Measurements from ENCODE around the gene NISCH.

The NISCH gene

DNA sequence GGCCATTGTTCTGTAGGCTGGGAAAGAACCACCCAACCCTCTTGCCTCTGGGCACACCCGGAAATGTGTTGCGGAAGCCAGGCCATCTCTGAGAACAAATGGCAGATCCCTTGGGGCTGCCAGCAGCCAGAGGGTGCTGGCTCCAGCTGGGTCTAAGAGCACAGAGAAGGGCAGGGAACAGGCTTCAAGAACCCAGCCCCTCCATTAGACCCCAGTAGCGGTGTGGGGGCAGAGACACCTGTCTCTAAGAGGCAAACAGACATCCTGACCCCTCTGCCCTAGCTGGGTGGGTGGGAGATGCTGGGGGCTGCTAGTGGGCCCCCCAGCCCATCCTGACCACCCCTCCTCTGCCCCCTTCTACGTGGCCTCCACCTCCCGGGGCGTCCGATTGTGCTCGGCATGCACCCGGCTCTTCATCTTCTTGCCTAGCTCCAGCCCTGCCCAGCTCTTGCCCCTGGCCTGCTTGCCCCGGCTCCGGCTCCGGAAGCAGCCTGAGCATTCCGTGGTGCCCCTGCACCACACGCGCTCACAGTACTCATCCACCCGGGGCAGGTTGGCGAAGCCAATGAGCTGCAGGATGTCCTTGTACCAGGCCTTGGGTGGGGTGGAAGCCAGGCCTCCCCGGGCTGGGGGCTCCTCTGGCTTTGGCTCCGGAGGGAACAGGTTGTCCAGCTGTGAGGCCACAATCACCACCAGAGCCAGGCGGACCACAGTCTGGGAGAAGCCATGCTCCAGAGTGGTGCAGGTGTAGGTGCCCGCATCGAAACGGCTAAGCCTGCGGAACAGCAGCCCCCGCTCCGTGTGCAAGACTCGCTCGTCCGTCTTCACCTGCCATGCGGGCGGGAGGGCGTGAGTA, 19.9 kb upstream of the NISCH start:
- DNase-seq = no peak

DNA sequence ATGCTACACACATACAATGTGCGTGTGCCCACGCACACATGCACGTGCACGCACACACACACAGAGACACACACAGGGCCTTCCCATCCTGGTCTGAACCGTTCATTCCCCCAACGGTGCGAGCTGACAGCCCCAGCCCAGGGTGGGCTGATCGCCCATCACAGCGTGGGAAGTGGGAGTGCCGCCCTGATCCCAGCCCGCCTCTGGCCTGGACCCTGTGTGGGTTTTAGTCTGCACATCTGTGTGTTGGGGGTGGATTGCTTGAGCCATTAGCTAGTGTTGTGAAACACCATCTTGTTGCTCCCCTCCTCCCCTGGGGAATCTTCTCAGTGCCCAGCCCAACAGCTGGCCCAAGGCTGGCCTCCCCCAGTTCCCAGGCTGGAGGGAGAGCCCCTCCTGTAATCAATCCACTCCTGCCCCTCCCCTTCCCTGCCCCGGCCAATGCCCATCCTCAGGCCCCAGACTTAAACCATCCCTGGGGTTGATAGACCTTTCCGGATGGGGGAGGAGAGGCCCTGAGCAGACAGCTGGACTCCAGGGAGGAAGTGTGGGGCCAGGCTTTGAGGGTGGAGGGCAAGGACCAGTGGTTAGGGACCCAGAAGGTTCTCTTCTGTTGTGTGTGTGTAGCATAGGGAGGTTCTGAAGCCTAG, 18.8 kb upstream of the NISCH start:
- peak; percentile 46 for DNase-seq

DNA sequence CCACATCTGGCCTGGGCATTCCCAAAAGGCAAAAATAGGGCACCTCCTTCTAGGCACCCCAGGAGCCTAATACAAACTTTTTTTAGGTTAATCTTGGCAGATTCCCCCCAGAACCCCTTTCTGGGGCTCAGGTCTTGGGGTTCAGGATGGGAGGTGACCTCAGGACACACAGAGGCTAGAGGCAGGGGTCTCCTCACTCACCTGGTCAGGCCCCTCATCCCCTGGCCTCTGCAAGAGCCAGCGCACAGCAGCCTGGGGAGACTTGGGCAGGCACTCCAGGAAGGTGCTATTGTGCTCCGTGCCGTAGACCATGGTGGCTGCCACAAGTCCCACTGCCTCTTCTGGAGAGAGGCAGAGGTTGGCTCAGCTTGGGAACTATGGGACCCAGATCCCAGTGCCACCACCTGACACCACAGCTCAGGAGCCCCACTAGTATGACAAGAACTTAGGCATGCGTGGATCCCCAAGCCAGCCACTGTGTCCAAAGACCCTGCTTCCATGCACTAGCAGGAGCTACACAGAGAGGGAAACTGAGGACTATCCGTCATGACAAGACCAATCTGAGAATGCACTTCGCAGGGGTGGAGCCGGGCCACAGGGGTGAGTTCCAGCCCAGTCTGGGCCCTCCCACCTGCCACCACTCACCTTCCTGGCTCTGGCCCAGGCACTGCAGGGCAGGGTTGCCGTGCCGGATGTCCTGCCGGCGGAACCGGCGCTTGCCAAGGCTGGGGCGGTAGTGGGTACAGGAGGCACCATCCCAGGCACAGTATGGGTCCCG, 17.9 kb upstream of the NISCH start:
- DNase-seq = no peak

DNA sequence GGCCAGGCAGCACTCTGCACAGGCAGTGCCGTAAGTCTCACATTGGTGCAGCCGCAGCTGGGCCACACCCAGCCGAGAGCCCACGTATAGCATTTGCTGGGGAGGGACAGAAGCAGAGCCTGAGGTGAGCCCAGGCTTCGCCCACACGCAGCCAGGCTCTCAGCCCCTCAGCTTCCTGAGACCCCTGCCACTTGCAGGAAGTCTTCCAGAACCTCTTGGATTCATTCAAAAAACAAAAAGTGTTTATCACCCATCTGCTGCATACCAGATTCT, 17.4 kb upstream of the NISCH start:
- no peak for DNase-seq

DNA sequence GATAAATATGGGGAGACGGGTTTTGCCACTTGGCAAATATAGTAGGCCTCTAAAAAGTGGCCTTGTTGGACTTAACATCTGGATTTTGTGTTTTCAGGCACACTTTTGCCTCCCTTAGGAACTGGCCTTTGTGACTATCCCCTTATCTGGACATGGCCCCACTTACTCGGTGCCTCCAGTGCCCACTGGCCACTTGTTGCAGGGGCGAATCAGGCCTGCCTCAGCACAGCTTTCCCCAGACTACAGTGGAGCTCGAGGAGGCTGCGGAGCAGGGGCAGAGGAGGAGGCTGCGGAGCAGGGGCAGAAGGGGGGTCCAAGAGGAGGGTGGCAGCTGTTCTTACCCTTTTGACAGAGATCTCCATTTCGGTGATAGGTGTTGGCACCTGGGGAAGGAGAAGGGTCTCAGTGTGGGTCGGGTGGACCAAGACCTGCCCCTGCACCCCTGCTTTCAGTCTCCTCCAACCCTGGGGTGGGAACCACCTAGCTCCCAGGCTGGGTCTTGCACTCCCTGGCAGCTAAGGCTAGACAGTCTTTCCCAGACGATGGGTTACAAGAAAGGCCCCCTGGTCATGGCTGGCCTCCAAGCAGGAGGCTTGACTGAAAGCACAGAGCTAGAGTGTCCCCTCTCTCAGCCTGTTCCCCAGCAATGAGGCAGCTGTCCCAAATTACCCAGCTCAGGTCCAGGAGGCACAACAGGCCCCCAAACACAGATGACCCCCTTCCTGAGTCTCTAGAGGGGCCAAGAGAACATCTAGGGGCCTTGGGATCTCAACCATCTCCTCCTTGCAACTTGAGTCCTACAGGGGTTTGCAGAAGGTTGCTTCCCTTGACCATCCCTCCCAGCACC, 16.6 kb upstream of the NISCH start:
- no peak for DNase-seq

DNA sequence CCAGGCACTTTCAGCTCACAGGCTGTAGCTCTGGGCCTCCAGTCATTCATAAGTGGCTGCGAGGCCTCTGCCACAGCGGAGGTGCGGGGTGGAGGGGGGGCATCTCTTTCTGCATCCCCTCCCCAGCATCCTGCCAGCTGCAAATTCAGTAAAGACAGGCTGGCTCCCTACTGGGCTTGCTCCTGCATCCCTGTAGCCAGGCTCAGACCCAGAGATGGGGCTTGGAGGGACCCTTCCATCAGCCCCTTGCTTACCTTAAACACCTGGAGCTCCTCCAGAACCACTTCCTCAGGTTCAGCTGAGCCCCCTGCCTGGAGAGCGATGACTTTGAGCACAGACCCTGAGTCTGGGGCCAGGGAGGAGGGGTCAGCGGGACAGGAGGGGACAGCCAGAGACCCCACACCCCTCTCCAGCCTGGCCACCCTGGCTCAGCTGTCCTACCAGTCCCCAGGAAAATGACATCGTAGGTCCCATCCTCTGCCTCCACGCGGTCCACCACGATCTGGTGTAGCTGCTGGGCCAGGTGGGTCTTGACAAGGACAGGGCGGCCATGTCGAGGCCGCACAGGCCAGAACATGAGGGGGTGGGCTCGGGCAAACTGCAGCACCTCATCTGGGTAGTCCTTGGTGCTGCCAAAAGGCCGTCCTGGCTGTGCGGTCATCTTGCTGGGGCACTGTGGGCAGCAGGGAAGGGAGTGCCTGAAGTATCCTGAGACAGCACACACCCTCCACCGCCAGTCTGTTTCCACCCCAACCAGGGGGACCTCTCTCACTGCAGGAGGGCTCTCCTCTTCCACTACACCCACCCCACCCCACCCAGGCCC, 15.8 kb upstream of the NISCH start:
- no peak for DNase-seq

DNA sequence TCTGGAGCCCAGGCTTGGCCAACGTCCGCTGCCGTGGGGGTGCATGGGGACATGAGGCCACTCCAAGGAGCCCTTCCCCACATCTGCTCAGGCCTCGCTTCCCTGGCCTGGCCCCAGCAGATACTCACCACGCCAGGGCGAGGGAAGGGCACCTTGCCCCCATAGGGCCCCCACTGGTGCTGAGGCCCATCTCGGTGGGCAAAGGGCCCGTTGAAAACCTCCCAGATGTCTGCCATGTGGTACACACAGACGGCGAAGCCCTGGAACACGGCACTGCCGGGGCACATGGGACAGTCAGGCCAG, 15.2 kb upstream of the NISCH start:
- no peak for DNase-seq

DNA sequence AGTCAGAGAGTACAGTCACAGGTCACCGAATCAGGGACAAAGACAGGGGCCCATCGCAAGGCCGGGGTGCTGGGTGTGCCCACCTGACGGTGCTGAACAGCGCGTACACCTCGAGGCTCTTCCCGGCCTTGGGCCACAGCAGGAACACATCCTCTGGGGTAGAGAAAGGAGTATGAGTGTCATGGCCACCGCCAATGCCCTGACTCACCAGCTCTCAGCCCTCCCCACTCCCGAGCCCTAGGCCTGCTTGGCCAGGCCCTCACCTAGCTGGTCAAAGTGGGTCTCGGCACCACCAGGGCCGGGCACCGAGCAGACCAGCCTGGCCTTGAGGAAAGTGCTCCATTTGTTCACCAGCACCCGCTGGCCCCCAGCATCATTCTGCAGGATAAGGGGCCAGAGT, 14.7 kb upstream of the NISCH start:
- no peak for DNase-seq

DNA sequence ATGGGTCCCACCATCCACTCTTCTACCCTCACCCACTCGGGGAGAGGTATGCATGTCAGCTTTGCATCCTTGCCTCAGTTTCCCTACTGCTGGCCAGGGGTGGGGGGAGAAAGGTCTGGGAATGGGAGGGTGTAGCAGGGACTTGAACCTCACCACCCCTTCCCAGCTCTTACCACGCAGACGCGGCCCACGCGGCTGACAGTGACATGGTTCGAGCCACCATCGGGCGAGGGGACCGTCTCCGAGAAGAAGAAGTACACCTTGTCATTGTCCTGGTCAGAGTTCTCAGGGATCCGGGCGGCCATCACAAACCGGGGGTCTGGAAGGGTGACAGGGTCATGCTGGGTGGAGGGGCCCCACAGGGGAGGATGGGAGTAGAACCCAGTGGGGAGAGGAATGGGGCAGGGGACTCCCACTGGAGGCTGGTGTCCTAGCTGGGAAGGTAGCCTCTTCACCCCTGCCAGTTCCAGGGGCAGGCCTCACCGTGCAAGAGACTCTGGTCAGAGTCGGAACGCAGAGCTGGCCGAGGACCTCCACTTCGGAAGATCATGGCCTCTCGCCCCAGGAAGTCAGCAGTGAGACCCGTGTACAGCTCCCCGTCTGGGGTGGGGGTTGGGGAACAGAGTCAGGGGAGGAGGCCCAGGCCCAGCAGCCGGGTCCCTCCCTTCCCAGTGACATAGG, 14.2 kb upstream of the NISCH start:
- no peak for DNase-seq

DNA sequence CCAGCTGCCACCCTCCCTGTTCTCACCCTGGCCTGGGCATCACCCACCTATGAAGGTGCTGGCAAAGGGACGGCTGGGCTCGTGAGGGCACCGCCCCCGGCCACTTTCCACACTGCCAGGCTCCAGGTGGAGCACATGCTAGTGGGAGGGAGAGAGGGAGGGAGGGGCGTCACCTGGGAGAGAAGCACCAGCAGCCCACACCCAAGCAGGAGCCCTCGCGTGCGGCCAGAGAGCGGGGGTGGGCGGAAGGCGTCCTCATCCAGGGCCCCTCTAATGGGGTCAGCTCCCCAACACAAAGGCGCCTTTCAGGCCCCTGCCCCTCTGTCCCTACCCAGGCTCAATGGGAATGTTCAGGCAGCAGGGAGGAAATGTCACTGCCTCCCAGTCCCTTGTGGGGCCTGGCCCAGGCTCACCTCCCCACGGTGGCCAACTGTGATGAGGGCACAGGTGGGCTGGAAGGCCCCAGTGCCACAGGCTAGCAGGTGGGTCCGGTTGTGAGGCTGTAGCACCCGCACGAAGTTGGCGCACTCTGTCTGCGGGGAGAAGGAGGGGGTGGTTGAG, 13.6 kb upstream of the NISCH start:
- no peak for DNase-seq

DNA sequence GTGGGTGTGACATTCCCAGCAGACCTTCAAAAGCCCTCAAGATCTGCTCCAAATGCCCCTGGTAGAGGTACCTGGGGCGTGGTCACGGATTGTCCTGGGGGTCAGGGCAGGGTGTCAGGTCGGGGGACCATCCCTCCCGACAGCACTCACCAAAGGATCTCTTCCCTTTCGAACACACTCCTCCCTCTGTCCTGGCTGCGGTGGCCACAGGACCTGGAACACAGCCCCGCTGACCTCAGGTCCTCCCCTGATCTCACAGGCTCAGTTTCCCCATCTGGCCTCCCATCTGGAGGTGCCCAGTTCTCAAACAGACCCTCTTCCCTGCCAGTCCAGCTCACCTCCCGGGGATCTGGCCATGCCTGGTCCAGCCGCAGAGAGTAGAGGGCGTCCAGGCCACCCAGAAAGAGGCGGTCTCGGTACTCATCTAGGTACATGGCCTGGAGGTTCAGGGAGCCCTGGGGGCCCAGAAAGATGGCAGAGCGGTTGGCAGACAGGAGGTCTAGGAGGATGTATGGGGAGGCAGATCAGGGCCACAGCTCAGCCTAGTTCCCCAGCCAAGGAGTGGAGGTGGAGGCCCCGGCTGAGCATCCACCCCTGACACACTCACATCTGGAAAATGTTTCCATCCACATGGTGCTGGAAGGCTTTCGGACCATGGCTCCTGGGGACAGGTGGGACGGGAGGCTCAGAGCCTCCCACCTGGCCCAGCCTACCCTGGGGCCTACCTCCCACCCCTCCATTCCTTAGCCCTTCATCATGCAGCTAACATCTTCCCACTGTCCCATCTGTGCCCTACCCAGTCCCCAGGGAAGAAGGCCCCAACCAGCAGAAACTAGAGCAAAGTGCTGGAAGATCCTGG, 12.8 kb upstream of the NISCH start:
- DNase-seq = no peak

DNA sequence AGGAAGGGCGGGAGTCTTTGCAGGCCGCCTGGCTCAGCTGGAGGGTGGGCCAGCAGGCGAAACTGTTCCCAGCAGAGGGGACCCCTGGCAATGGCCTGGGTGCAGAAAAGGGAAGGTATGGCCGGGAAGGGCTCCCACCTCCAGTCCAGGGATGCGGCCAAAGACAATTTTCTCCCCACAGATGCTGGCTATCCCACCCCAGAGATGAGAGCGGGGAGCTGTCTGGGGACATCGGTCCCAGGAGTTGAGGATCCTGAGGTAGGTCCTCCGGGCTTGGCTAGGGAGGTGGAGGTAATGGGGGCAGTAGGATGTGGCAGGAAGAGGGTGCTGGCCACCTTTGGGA, 12.2 kb upstream of the NISCH start:
- DNase-seq = no peak

DNA sequence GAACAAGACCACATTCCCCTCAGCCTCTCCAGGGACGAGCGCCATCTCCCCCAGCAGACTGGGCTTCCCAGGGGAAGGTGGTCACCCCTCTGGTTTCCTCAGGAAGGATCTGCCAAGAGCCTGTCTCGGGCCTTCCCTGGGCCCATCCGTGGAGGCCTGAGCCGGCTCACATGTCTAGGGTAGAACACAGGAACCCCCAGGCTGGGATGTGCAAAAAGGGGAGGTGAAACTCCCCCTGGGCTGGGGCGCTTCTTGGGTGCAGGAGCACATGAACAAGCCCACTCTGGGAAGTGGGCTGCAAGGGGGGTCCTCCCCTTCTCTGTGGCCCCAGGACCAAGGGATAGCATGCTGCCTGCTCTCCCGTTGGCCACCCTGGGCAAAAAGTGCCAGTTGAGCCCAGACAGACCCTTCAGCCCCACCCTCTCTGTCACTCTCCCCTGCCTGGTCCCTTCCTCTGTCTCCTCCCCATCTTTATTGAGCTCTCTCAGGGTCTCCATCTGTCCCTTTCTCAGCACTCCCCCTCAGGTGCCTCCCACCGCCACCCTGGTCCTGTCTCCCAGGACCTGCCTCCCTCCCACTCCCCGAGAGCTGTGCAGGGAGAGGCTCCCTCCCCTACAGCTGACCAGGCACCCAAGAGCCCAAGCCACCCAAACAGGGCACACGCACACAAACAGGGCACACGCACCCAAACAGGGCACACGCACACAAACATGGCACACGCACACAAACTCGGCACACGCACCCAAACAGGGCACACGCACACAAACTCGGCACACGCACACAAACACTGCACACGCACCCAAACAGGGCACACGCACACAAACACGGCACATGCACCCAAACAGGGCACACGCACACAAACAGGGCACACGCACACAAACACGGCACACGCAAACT, 11.4 kb upstream of the NISCH start:
- peak; percentile 64 for DNase-seq

DNA sequence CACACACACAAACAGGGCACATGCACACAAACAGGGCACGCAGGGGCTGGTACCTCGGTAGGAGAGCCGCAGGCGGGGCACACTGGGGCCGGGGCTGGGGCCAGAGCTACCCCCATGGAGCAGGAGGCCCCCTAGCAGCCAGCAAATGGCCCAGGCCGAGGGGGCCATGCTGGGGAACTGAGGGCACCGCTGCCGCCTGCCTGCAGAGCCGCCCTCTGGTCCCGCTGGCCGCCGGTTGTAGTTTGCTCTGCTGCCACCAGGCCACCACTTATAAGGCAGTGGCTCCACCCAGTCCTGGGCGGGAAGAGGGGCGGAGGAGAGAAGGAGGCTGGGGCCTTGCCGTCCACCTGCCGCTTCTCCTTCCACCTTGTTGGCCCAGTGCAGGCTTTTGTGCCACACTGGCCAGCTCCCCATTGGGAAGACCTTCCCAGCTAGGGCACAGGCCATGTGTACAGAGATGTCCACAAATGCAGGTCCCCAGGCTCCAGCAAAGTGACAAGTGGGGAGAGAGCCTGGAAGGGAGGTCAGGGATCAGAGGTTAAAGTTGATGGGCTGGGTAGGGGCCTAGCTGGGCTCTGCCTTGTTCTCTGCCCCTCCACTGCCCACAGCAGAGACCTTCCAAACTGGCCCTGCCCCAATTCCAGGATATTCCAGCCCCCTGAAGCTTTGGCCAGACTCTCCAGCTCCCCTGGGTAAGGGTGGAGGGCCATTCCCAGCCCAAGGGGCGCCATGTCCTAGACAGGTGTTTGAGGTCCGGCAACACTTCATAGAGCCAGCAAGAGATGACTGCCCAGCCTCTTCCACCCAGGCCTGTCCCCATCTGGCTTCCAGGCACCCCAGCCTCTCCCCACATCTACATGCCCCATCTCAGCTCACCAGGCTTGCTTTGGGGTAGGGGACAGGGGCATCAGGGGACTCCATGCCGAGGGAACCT, 10.3 kb upstream of the NISCH start, which contains the start of gene SEMA3G:
SEMA3G (minus strand) TSS at position 244 of the 934 bp plus-strand sequence; CDS start at position 168, 76 bp downstream.
- peak; percentile 87 for DNase-seq

DNA sequence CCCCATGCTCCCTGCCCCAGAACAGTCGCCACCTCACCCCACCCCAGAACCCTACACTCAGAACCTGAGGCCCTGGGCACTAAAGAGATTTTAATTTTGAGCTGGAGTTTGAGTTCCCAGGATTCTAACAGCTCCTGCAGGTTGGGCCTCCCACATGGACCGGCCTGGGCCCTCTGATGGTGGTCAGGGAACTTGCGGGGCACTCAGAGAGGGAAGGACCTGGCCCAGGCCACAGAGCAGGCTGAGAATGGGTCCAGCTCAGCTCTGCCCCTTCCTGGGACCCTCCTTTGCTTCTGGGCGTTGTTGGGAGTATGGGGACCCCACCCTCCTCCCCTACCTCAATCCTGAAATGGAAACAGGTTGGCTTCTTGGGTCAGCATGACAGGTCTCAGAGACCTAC, 9.4 kb upstream of the NISCH start:
- DNase-seq = no peak

DNA sequence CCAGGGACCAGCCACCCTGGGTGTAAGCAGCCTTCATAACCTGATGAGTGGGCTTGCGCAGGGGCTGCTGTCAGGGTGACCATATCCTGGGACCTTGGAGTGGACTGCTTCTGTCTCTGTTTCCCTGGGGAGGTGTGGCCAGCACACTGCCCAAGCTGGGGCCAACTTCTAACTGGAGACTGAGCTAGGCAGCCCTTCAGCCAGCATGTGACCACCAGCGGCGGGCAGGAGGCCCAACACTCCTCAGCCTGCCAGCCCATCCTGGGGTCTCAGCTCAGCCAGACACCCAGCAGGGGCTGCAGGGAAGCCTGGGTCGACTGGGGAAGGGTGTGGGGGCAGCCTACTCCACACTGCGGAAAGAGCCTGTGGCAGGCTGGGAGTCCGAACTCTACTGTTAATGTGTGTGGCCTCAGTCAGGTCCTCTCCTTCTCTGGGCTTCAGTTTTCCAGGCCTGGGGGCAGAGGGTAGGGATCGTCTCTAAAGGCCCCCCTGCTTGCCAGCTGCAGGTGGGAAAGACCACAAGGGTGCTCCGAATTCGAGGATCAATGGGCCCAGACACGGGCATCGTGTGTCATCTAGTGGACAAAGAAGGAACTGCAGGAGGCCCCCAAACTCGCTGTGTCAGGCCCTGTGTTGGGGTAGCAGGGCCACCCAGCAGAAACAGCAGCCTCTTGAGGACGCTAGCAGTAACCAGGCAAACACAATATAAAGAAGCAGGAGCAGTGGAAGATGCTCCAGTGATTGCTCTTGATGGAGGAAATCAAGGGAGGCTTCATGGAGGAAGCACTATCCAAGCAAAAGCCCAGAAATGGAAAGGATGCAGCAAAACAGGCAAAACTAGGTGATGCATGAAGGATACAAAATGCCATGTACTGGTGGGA, 8.5 kb upstream of the NISCH start:
- peak; percentile 84 for DNase-seq

Data from NCI-H82 (cell line).